Testis (tissue), 2 donors: ENCODE data around the gene GABRB1.

Experiments
- POLR2A ChIP-seq: fragments of 450-650 bp; IDR thresholded peaks from one replicate; pipeline ENCODE4 v1.6.1; 2017; ENCODE audit warnings: antibody characterized with exemption, mild to moderate bottlenecking, moderate library complexity
- TF ChIP-seq, protein P1 (sequence below), 3 experiments: fragments of 450-650 bp in 2 of 3; fragments of 200-600 bp in 1 of 3; sonication (generic) in 1 of 3; IDR thresholded peaks; one replicate each; pipeline ENCODE4 v1.5.1; 2016 to 2019; ENCODE audit warnings: antibody characterized with exemption in 3 of 3, mild to moderate bottlenecking in 2 of 3, moderate library complexity in 1 of 3

- TF ChIP-seq, protein P1, sequence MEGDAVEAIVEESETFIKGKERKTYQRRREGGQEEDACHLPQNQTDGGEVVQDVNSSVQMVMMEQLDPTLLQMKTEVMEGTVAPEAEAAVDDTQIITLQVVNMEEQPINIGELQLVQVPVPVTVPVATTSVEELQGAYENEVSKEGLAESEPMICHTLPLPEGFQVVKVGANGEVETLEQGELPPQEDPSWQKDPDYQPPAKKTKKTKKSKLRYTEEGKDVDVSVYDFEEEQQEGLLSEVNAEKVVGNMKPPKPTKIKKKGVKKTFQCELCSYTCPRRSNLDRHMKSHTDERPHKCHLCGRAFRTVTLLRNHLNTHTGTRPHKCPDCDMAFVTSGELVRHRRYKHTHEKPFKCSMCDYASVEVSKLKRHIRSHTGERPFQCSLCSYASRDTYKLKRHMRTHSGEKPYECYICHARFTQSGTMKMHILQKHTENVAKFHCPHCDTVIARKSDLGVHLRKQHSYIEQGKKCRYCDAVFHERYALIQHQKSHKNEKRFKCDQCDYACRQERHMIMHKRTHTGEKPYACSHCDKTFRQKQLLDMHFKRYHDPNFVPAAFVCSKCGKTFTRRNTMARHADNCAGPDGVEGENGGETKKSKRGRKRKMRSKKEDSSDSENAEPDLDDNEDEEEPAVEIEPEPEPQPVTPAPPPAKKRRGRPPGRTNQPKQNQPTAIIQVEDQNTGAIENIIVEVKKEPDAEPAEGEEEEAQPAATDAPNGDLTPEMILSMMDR (IDR thresholded peaks at IDR 0.05), result no peak
- TF ChIP-seq POLR2A, result no peak
These were observed 22.8 kb downstream of the GABRB1 start for GRCh38 chr4:47054130-47054529.
